WTC11 (cell line): ENCODE results near the gene SH3GL3. TPM values are rescaled to one million over a fixed set of nuclear protein-coding genes. Genes with fewer than 3 reads are reported as not detected.

Source experiments
- ATAC-seq: fragments of 200-7000 bp; cut with Tn5 transposase; 2 replicates; pipeline ENCODE4 v1.10.0; 2021; ENCODE audit warnings: mild to moderate bottlenecking, moderate library complexity
- CTCF ChIA-PET: fragments of 300-600 bp; sonication (Branson Sonifier 250); formaldehyde crosslinking; loops from one replicate; lab custom pipeline; 2021; ENCODE audit warnings: antibody characterized with exemption; lab: Charles Lee
- POLR2A ChIA-PET: fragments of 350-600 bp; sonication (Branson Sonifier 250); formaldehyde crosslinking; loops from one replicate; lab custom pipeline; 2021; ENCODE audit warnings: antibody characterized with exemption; lab: Charles Lee
- DNase-seq: peaks from one replicate; pipeline ENCODE4 v3.0.0; 2021; ENCODE audit warnings: low spot score
- H3K27ac Mint-ChIP-seq: 2 replicates; pipeline ENCODE4 v1.8.0; 2021; ENCODE audit warnings: mixed read lengths
- H3K27me3 Mint-ChIP-seq: 2 replicates; pipeline ENCODE4 v1.8.0; 2021; ENCODE audit warnings: low read depth, mild to moderate bottlenecking, moderate library complexity, mixed read lengths
- H3K36me3 Mint-ChIP-seq: 2 replicates; pipeline ENCODE4 v1.8.0; 2021; ENCODE audit warnings: mixed read lengths
- H3K4me1 Mint-ChIP-seq: 2 replicates; pipeline ENCODE4 v1.8.0; 2022; ENCODE audit warnings: mixed read lengths
- H3K4me3 Mint-ChIP-seq: 2 replicates; pipeline ENCODE4 v1.8.0; 2021; ENCODE audit warnings: mild to moderate bottlenecking, moderate library complexity, mixed read lengths
- H3K9me3 Mint-ChIP-seq: 2 replicates; pipeline ENCODE4 v1.8.0; 2021; ENCODE audit warnings: mixed read lengths
- GTF2I ChIP-seq: fragments of 250-450 bp; sonication (Bioruptor Pico); conservative IDR thresholded peaks from 2 replicates; pipeline ENCODE4 v1.4.0; 2021; ENCODE audit warnings: mild to moderate bottlenecking
- NFATC4 ChIP-seq: fragments of 250-450 bp; sonication (Bioruptor Pico); IDR thresholded peaks from 2 replicates; pipeline ENCODE4 v1.9.0; 2021; ENCODE audit warnings: mild to moderate bottlenecking
- NFE2L1 ChIP-seq: sonication (generic); formaldehyde crosslinking; IDR thresholded peaks from 2 replicates; pipeline ENCODE4 v1.8.1; 2023; ENCODE audit warnings: missing genetic modification reagents
- NR1H2 ChIP-seq: sonication (generic); formaldehyde crosslinking; IDR thresholded peaks from 2 replicates; pipeline ENCODE4 v1.9.0; 2021; ENCODE audit warnings: mild to moderate bottlenecking, moderate library complexity, missing genetic modification reagents
- ZNF423 ChIP-seq: fragments of 250-450 bp; sonication (Bioruptor Pico); IDR thresholded peaks from 2 replicates; pipeline ENCODE4 v2.1.2; 2022; ENCODE audit warnings: mild to moderate bottlenecking, moderate library complexity
- ZNF671 ChIP-seq: fragments of 250-450 bp; sonication (Bioruptor Pico); IDR thresholded peaks from 2 replicates; pipeline ENCODE4 v1.8.0; 2021; ENCODE audit warnings: mild to moderate bottlenecking
- total RNA-seq: library from RNA; stranded (reverse); gene quantifications from 3 replicates; pipeline ENCODE4 v1.2.3, GENCODE V29; 2021
- TF ChIP-seq, protein P1 (sequence below): sonication (generic); formaldehyde crosslinking; IDR thresholded peaks from 2 replicates; pipeline ENCODE4 v1.8.1; 2022; ENCODE audit warnings: low read depth, missing genetic modification reagents, borderline replicate concordance
- TF ChIP-seq, protein P2 (sequence below): sonication (generic); formaldehyde crosslinking; IDR thresholded peaks from 2 replicates; pipeline ENCODE4 v1.8.1; 2023; ENCODE audit warnings: mild to moderate bottlenecking, missing genetic modification reagents, moderate library complexity
- TF ChIP-seq, protein P3 (sequence below): sonication (generic); formaldehyde crosslinking; IDR thresholded peaks from 2 replicates; pipeline ENCODE4 v1.8.0; 2022; ENCODE audit warnings: mild to moderate bottlenecking, missing genetic modification reagents
- TF ChIP-seq, protein P4 (sequence below): sonication (generic); formaldehyde crosslinking; IDR thresholded peaks from 2 replicates; pipeline ENCODE4 v1.8.1; 2022; ENCODE audit warnings: low read depth, mild to moderate bottlenecking, moderate library complexity, missing genetic modification reagents, borderline replicate concordance
- TF ChIP-seq, protein P5 (sequence below): sonication (generic); formaldehyde crosslinking; IDR thresholded peaks from 2 replicates; pipeline ENCODE4 v1.8.1; 2023; ENCODE audit warnings: mild to moderate bottlenecking, missing genetic modification reagents, borderline replicate concordance
- TF ChIP-seq, protein P6 (sequence below): fragments of 250-450 bp; sonication (Bioruptor Pico); IDR thresholded peaks from 2 replicates; pipeline ENCODE4 v1.9.0; 2021; ENCODE audit warnings: mild to moderate bottlenecking

The SH3GL3 gene
- total RNA-seq, 1 experiment from 2014 or later: 9.2 TPM

DNA sequence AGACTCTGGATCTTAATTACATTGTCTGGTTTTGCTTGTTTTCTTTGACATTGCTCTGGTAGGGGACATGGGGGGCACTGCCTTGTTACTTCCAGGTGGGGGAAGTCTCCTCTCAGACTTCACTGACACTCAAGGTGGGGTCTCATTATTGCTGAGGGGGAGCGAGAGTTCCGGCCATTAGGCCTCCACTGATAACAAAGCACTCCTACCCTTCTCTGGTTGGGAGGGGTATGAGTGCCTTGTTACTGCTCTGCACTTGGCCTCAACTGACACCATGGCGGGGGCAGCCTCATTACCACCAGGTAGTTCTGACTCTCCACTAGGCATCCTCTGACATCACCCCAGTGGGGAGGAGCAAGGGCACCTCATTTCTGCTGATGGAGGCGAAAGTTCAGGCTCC, 25.7 kb downstream of the SH3GL3 start (continued):
- no peak for TF ChIP-seq ZNF423
- TF ChIP-seq, all 79 proteins: peak for 0

DNA sequence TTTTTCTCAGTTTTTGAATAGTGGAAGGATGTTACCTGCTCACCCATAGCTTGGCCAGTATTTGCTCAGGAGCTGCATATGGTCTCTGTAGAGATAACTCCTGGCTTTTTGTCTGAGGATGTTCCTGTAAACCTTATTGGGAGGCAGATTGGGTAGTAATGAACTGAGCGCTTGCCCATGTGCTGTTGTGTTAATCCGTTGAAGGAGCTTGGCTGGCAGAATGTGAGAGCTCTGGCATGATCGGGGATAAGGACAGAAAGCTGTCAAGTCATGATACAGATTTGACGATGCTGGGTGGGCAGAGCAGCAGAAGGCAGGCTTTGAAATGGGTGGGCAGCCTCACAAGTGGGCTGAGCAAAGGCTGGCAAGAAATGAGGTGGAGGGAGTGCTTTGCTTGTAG, 27.4 kb downstream of the SH3GL3 start:
- H3K9me3 Mint-ChIP-seq: peaks cover 12% of the 10 kb centered on the region
- peaks cover 5% of the 10 kb centered on the region for H3K36me3 Mint-ChIP-seq
- TF ChIP-seq, protein P1, sequence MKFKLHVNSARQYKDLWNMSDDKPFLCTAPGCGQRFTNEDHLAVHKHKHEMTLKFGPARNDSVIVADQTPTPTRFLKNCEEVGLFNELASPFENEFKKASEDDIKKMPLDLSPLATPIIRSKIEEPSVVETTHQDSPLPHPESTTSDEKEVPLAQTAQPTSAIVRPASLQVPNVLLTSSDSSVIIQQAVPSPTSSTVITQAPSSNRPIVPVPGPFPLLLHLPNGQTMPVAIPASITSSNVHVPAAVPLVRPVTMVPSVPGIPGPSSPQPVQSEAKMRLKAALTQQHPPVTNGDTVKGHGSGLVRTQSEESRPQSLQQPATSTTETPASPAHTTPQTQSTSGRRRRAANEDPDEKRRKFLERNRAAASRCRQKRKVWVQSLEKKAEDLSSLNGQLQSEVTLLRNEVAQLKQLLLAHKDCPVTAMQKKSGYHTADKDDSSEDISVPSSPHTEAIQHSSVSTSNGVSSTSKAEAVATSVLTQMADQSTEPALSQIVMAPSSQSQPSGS: no peak
- TF ChIP-seq NR1H2 (CRISPR knock-in tag) (no peak), GTF2I (no peak), NFATC4 (CRISPR knock-in tag) (no peak), NFE2L1 (no peak), ZNF671 (no peak)
- TF ChIP-seq, protein P2, sequence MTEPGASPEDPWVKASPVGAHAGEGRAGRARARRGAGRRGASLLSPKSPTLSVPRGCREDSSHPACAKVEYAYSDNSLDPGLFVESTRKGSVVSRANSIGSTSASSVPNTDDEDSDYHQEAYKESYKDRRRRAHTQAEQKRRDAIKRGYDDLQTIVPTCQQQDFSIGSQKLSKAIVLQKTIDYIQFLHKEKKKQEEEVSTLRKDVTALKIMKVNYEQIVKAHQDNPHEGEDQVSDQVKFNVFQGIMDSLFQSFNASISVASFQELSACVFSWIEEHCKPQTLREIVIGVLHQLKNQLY (CRISPR knock-in tag): no peak
- TF ChIP-seq, protein P3, sequence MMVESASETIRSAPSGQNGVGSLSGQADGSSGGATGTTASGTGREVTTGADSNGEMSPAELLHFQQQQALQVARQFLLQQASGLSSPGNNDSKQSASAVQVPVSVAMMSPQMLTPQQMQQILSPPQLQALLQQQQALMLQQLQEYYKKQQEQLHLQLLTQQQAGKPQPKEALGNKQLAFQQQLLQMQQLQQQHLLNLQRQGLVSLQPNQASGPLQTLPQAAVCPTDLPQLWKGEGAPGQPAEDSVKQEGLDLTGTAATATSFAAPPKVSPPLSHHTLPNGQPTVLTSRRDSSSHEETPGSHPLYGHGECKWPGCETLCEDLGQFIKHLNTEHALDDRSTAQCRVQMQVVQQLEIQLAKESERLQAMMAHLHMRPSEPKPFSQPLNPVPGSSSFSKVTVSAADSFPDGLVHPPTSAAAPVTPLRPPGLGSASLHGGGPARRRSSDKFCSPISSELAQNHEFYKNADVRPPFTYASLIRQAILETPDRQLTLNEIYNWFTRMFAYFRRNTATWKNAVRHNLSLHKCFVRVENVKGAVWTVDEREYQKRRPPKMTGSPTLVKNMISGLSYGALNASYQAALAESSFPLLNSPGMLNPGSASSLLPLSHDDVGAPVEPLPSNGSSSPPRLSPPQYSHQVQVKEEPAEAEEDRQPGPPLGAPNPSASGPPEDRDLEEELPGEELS (CRISPR knock-in tag): no peak
- TF ChIP-seq, protein P4, sequence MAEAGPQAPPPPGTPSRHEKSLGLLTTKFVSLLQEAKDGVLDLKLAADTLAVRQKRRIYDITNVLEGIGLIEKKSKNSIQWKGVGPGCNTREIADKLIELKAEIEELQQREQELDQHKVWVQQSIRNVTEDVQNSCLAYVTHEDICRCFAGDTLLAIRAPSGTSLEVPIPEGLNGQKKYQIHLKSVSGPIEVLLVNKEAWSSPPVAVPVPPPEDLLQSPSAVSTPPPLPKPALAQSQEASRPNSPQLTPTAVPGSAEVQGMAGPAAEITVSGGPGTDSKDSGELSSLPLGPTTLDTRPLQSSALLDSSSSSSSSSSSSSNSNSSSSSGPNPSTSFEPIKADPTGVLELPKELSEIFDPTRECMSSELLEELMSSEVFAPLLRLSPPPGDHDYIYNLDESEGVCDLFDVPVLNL: no peak
- TF ChIP-seq, protein P5, sequence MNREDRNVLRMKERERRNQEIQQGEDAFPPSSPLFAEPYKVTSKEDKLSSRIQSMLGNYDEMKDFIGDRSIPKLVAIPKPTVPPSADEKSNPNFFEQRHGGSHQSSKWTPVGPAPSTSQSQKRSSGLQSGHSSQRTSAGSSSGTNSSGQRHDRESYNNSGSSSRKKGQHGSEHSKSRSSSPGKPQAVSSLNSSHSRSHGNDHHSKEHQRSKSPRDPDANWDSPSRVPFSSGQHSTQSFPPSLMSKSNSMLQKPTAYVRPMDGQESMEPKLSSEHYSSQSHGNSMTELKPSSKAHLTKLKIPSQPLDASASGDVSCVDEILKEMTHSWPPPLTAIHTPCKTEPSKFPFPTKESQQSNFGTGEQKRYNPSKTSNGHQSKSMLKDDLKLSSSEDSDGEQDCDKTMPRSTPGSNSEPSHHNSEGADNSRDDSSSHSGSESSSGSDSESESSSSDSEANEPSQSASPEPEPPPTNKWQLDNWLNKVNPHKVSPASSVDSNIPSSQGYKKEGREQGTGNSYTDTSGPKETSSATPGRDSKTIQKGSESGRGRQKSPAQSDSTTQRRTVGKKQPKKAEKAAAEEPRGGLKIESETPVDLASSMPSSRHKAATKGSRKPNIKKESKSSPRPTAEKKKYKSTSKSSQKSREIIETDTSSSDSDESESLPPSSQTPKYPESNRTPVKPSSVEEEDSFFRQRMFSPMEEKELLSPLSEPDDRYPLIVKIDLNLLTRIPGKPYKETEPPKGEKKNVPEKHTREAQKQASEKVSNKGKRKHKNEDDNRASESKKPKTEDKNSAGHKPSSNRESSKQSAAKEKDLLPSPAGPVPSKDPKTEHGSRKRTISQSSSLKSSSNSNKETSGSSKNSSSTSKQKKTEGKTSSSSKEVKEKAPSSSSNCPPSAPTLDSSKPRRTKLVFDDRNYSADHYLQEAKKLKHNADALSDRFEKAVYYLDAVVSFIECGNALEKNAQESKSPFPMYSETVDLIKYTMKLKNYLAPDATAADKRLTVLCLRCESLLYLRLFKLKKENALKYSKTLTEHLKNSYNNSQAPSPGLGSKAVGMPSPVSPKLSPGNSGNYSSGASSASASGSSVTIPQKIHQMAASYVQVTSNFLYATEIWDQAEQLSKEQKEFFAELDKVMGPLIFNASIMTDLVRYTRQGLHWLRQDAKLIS (CRISPR knock-in tag): no peak
- TF ChIP-seq, protein P6, sequence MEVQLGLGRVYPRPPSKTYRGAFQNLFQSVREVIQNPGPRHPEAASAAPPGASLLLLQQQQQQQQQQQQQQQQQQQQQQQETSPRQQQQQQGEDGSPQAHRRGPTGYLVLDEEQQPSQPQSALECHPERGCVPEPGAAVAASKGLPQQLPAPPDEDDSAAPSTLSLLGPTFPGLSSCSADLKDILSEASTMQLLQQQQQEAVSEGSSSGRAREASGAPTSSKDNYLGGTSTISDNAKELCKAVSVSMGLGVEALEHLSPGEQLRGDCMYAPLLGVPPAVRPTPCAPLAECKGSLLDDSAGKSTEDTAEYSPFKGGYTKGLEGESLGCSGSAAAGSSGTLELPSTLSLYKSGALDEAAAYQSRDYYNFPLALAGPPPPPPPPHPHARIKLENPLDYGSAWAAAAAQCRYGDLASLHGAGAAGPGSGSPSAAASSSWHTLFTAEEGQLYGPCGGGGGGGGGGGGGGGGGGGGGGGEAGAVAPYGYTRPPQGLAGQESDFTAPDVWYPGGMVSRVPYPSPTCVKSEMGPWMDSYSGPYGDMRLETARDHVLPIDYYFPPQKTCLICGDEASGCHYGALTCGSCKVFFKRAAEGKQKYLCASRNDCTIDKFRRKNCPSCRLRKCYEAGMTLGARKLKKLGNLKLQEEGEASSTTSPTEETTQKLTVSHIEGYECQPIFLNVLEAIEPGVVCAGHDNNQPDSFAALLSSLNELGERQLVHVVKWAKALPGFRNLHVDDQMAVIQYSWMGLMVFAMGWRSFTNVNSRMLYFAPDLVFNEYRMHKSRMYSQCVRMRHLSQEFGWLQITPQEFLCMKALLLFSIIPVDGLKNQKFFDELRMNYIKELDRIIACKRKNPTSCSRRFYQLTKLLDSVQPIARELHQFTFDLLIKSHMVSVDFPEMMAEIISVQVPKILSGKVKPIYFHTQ (CRISPR knock-in tag): no peak
- ChIA-PET POLR2A (no interaction called here), CTCF (interaction anchor here (0.6 to 1.8 kb wide), 2 partner anchors 28 to 91 kb away, joined by 3 to 6 read pairs; partner anchors contain the start of gene SH3GL3)
- H3K4me1 Mint-ChIP-seq: peaks cover 27% of the 10 kb centered on the region
- H3K27ac Mint-ChIP-seq: no peak overlapping the region
- no peaks in the 10 kb centered on the region for H3K27me3 Mint-ChIP-seq
- ATAC-seq: no peak
- no peak for DNase-seq
- H3K4me3 Mint-ChIP-seq: no peak overlapping the region
